Ishikawa (cell line): ENCODE measurements around the gene PTPRA.

Source experiments
- CEBPB ChIP-seq: IDR thresholded peaks from 2 replicates; pipeline ENCODE4 v1.6.1; 2012
- CREB1 ChIP-seq: IDR thresholded peaks from 2 replicates; pipeline ENCODE4 v1.6.1; 2012; ENCODE audit warnings: low read depth
- EGR1 ChIP-seq: IDR thresholded peaks from 2 replicates; pipeline ENCODE4 v1.6.1; 2012
- EP300 ChIP-seq: IDR thresholded peaks from 2 replicates; pipeline ENCODE4 v1.6.1; 2012; ENCODE audit warnings: borderline replicate concordance
- FOXM1 ChIP-seq: IDR thresholded peaks from 2 replicates; pipeline ENCODE4 v1.6.1; 2012; ENCODE audit warnings: low read depth, borderline replicate concordance
- MAX ChIP-seq: IDR thresholded peaks from 2 replicates; pipeline ENCODE4 v1.6.1; 2012
- NFIC ChIP-seq: IDR thresholded peaks from 2 replicates; pipeline ENCODE4 v1.6.1; 2012
- RAD21 ChIP-seq: IDR thresholded peaks from 2 replicates; pipeline ENCODE4 v1.6.1; 2012; ENCODE audit warnings: low read depth
- REST ChIP-seq: IDR thresholded peaks from 2 replicates; pipeline ENCODE4 v1.6.1; 2012; ENCODE audit warnings: low read depth, mild to moderate bottlenecking
- TAF1 ChIP-seq: IDR thresholded peaks from 2 replicates; pipeline ENCODE4 v1.6.1; 2012; ENCODE audit warnings: low read depth, mild to moderate bottlenecking
- TCF12 ChIP-seq: IDR thresholded peaks from 2 replicates; pipeline ENCODE4 v1.6.1; 2012; ENCODE audit warnings: low read depth
- TEAD4 ChIP-seq: IDR thresholded peaks from 2 replicates; pipeline ENCODE4 v1.6.1; 2012
- YY1 ChIP-seq: IDR thresholded peaks from 2 replicates; pipeline ENCODE4 v1.6.1; 2012; ENCODE audit warnings: low read depth
- ZBTB7A ChIP-seq: IDR thresholded peaks from 2 replicates; pipeline ENCODE4 v1.6.1; 2012; ENCODE audit warnings: low read depth
- TF ChIP-seq, protein P1 (sequence below): IDR thresholded peaks from 2 replicates; pipeline ENCODE4 v1.6.1; 2012

PTPRA gene

DNA sequence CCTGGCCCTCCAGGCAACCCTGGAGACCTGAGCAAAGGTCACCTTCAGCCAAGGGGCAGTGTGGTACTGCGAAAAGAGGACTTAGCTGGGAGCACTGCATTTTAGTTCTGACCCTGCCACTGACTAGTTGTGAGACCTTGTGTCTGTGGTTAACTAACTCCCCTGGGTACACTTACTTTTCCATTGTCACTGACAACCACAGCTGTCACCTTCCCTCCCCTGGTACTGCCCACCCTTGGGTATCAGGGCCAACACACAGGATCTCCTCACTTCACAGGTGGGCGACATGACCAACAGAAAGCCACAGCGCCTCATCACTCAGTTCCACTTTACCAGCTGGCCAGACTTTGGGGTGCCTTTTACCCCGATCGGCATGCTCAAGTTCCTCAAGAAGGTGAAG lies 148.5 kb downstream of the PTPRA start:
- TF ChIP-seq NFIC (no peak), CEBPB (no peak)

DNA sequence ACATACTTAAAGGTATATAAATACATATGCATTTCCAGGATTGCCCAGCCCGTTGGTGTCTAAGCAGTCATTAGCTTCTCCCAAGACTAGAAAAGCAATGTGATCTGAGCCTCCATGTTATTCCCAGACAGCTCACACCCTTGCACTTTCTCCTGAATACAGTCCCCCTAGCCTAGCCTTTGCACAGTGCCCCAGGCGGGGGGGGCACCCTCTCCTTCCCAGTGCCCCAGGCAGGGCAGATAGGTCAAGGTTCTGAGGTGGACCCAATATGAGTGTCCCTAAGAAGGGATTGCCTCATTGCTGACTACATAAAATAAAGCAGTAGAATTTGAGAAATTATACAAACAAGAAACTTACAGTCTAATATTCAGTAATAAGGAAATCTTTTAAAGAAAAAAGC lies 154.7 kb downstream of the PTPRA start:
- no peak for TF ChIP-seq MAX
- TF ChIP-seq YY1: no peak
- TF ChIP-seq RAD21: no peak
- TF ChIP-seq EP300: no peak
- no peak for TF ChIP-seq TEAD4
- no peak for TF ChIP-seq TCF12
- no peak for TF ChIP-seq NFIC
- TF ChIP-seq CREB1: no peak
- TF ChIP-seq ZBTB7A: no peak
- no peak for TF ChIP-seq REST
- no peak for TF ChIP-seq EGR1
- TF ChIP-seq, protein P1, sequence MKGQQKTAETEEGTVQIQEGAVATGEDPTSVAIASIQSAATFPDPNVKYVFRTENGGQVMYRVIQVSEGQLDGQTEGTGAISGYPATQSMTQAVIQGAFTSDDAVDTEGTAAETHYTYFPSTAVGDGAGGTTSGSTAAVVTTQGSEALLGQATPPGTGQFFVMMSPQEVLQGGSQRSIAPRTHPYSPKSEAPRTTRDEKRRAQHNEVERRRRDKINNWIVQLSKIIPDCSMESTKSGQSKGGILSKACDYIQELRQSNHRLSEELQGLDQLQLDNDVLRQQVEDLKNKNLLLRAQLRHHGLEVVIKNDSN: no peak
- no peak for TF ChIP-seq TAF1
- TF ChIP-seq FOXM1: no peak
- TF ChIP-seq CEBPB: no peak

GRCh38 chr20:3031524-3032147 lies 158.4 kb downstream of the PTPRA start:
- TF ChIP-seq TAF1 (no peak), TEAD4 (no peak), REST (no peak), ZBTB7A (no peak), CEBPB (no peak)
- TF ChIP-seq, protein P1: no peak

- TF ChIP-seq YY1 (no peak), CREB1 (no peak), TAF1 (no peak), REST (no peak), EP300 (no peak), EGR1 (no peak), TCF12 (no peak), MAX (no peak), CEBPB (no peak), ZBTB7A (no peak), RAD21 (no peak), FOXM1 (no peak), NFIC (no peak), TEAD4 (no peak)
- TF ChIP-seq, protein P1: no peak
These were observed 159.3 kb downstream of the PTPRA start for GRCh38 chr20:3032624-3033023.

GRCh38 chr20:3037654-3038053 lies 164.4 kb downstream of the PTPRA start:
- no peak for TF ChIP-seq RAD21
- no peak for TF ChIP-seq FOXM1
